Upper lobe of left lung (tissue), 4 donors: ENCODE measurements around the gene LMOD3.

Experiments used
- CTCF ChIP-seq, 6 experiments: fragments of 450-650 bp in 4 of 6; fragments of 200-600 bp in 2 of 6; sonication (generic) in 2 of 6; IDR thresholded peaks; one replicate each; pipeline ENCODE4 v1.5.1; 2016 to 2019; ENCODE audit warnings: antibody characterized with exemption in 6 of 6
- EP300 ChIP-seq, 4 donors: sonication (generic); formaldehyde crosslinking; IDR thresholded peaks; one replicate each; pipeline ENCODE4 v1.5.1; 2017; ENCODE audit warnings: antibody characterized with exemption in 4 of 4, control low read depth in 2 of 4

GRCh38 chr3:69116162-69116561 lies 6.2 kb downstream of the LMOD3 start:
- TF ChIP-seq CTCF (IDR thresholded peaks at IDR 0.05) (no peak), EP300 (IDR thresholded peaks at IDR 0.05) (no peak)
